Adrenal gland (tissue), 12 donors: ENCODE data around the gene TAX1BP1. TPM values are rescaled to one million over a fixed set of nuclear protein-coding genes. Genes with fewer than 3 reads are reported as not detected.

Source experiments
- DNase-seq, 7 donors: peaks; one replicate each; pipeline ENCODE4 v3.0.0-alpha.2; 2019 to 2020
- H3K27ac ChIP-seq, 5 donors: fragments of 200-600 bp; sonication (generic) in 4 of 5; 1 replicate in 3 of 5; 2 replicates in 2 of 5; pipeline versions ENCODE4 v1.5.1 to v1.8.0; 2016 to 2020; ENCODE audit warnings: mild to moderate bottlenecking in 1 of 5
- H3K27me3 ChIP-seq: fragments of 200-600 bp; 2 replicates; pipeline ENCODE4 v1.8.0; 2021
- H3K36me3 ChIP-seq, 2 donors: fragments of 200-600 bp; replicated peaks in 1 of 2; 1 replicate in 1 of 2; 2 replicates in 1 of 2; pipeline versions ENCODE4 v1.5.1 to v1.8.0; 2018 to 2022
- H3K4me1 ChIP-seq, 2 donors: fragments of 200-600 bp; replicated peaks in 1 of 2; 1 replicate in 1 of 2; 2 replicates in 1 of 2; pipeline versions ENCODE4 v1.5.1 to v1.8.0; 2018 to 2021
- H3K4me3 ChIP-seq, 4 donors: fragments of 200-600 bp; sonication (generic) in 3 of 4; one replicate each; pipeline ENCODE4 v1.5.1; 2016 to 2018
- H3K9me3 ChIP-seq, 3 donors: fragments of 200-600 bp; sonication (generic) in 1 of 3; replicated peaks in 1 of 3; 1 replicate in 2 of 3; 2 replicates in 1 of 3; pipeline versions ENCODE4 v1.5.1 to v1.8.0; 2016 to 2021
- POLR2A ChIP-seq, 2 donors: fragments of 450-650 bp; IDR thresholded peaks; one replicate each; pipeline ENCODE4 v1.6.1; 2017; ENCODE audit warnings: antibody characterized with exemption in 2 of 2, mild to moderate bottlenecking in 2 of 2, moderate library complexity in 1 of 2
- WGBS, 4 donors: extraction: QIAGEN DNeasy Blood & Tissue Kit in 2 of 4; methylation state at CpG; one replicate each; pipeline versions ENCODE4 v1.1.5 to v1.1.7; 2013 to 2017; 5-methylcytosine and 5-hydroxymethylcytosine counted together
- intact Hi-C, 2 donors: fragments of 100-400 bp; cut with DNase I; formaldehyde crosslinking; loops; one replicate each; pipeline versions ENCODE4 v1.14.1 to v1.15.0; 2022 to 2023
- polyA plus RNA-seq, 3 donors: library from polyadenylated mRNA; stranded (reverse); fragments of 200-250 nt in 2 of 3; fragments of 350-450 nt in 1 of 3; fragmentation: Illumina TruSeq in 1 of 3; extraction: RNeasy Lipid Tissue Mini Kit (QIAGEN cat#74804) in 1 of 3; gene quantifications; one replicate each; pipeline ENCODE4 v1.2.3, GENCODE V29; 2013 to 2014
- total RNA-seq, 9 donors: library from RNA; depleted of rRNA in 4 of 9; stranded (reverse); fragments of >200 nt in 4 of 9; fragments of 120-200 nt in 1 of 9; fragmentation: NEBNext Ultra II Directional in 1 of 9; extraction: Animal tissue kit (Norgen Biotek cat#: 25700) in 1 of 9; gene quantifications; one replicate each; pipeline versions ENCODE4 v1.1.0 to v1.2.4, GENCODE V29; 2013 to 2023
- TF ChIP-seq, protein P1 (sequence below), 6 experiments: fragments of 450-650 bp in 4 of 6; fragments of 200-600 bp in 2 of 6; sonication (generic) in 1 of 6; IDR thresholded peaks; 1 replicate in 5 of 6; 2 replicates in 1 of 6; pipeline versions ENCODE4 v1.5.1 to v1.8.0; 2016 to 2021; ENCODE audit warnings: antibody characterized with exemption in 6 of 6, mild to moderate bottlenecking in 2 of 6, moderate library complexity in 1 of 6
- donor health status: healthy with polysubstance abuse.
- donor health status: Bipolar disorder and iron deficiency.
- donor health status: DM: yes; HTN: yes; CAD: no.
- donor health status: DM: no; HTN: no; CAD: no.
- donor health status: DM: no; HTN: no; CAD: no.
- donor health status: DM: yes; HTN: yes; CAD: no.

The TAX1BP1 gene
- total and polyA plus RNA-seq, 12 donors: 66.5 to 274 (median 173) TPM

- no peaks in the 10 kb centered on the region for H3K36me3 ChIP-seq
- no peaks in the 10 kb centered on the region for H3K27me3 ChIP-seq
- 90 to 98% (median 95%) methylated on average over 2 of the region's 2 CpGs for WGBS, 4 donors
- peaks cover 0 to 8% of the 10 kb centered on the region in 2 donors for H3K4me1 ChIP-seq
- intact Hi-C loops: no loop called here
- no peak overlapping the region for H3K4me3 ChIP-seq
- H3K9me3 ChIP-seq: no peaks in the 10 kb centered on the region
- H3K27ac ChIP-seq: no peak overlapping the region
- TF ChIP-seq POLR2A (IDR thresholded peaks at IDR 0.05): no peak
- TF ChIP-seq, protein P1, sequence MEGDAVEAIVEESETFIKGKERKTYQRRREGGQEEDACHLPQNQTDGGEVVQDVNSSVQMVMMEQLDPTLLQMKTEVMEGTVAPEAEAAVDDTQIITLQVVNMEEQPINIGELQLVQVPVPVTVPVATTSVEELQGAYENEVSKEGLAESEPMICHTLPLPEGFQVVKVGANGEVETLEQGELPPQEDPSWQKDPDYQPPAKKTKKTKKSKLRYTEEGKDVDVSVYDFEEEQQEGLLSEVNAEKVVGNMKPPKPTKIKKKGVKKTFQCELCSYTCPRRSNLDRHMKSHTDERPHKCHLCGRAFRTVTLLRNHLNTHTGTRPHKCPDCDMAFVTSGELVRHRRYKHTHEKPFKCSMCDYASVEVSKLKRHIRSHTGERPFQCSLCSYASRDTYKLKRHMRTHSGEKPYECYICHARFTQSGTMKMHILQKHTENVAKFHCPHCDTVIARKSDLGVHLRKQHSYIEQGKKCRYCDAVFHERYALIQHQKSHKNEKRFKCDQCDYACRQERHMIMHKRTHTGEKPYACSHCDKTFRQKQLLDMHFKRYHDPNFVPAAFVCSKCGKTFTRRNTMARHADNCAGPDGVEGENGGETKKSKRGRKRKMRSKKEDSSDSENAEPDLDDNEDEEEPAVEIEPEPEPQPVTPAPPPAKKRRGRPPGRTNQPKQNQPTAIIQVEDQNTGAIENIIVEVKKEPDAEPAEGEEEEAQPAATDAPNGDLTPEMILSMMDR (IDR thresholded peaks at IDR 0.05): no peak
- DNase-seq: no peak
These were observed 4.1 kb upstream of the TAX1BP1 start for GRCh38 chr7:27735831-27736230.

- no peak for DNase-seq
- intact Hi-C loops: no loop called here
- H3K9me3 ChIP-seq: no peaks in the 10 kb centered on the region
- no peak overlapping the region for H3K27ac ChIP-seq
- H3K27me3 ChIP-seq: no peaks in the 10 kb centered on the region
- peaks cover 0 to 17% of the 10 kb centered on the region in 2 donors for H3K4me1 ChIP-seq
- H3K36me3 ChIP-seq: no peaks in the 10 kb centered on the region
- WGBS, 4 donors: 90 to 97% (median 93%) methylated on average over 2 of the region's 2 CpGs
- no peak overlapping the region for H3K4me3 ChIP-seq
- TF ChIP-seq POLR2A (IDR thresholded peaks at IDR 0.05): no peak
- TF ChIP-seq, protein P1 (IDR thresholded peaks at IDR 0.05): no peak
These were observed 2.8 kb upstream of the TAX1BP1 start for GRCh38 chr7:27737178-27737577.

DNA sequence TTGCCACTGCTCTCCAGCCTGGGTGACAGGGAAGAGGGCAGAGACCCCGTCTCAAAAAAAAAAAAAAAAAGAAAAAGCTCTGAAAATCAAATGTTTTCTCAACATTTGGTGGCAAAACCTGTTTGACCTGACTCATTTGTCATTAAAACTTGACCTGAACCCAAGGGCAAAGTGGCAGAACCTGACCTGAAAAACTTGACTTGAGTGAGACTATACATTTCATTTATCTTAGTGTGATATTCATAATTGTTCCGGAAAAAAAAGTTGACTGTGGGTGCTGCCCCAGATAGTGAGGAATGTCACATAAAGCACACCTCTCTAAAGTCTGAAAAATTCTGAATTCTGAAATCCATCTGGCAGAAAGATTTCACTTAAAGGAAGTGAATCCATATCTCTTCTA, 2.3 kb upstream of the TAX1BP1 start:
- H3K27me3 ChIP-seq: no peaks in the 10 kb centered on the region
- no peak overlapping the region for H3K4me3 ChIP-seq
- H3K36me3 ChIP-seq: no peaks in the 10 kb centered on the region
- no peaks in the 10 kb centered on the region for H3K9me3 ChIP-seq
- intact Hi-C loops: no loop called here
- no peak for DNase-seq
- 83 to 92% (median 91%) methylated on average over 2 of the region's 2 CpGs for WGBS, 4 donors
- H3K27ac ChIP-seq: no peak overlapping the region
- no peak for TF ChIP-seq POLR2A (IDR thresholded peaks at IDR 0.05)
- TF ChIP-seq, protein P1 (IDR thresholded peaks at IDR 0.05): no peak
- peaks cover 4 to 21% of the 10 kb centered on the region in 2 donors for H3K4me1 ChIP-seq

- H3K27ac ChIP-seq: peak overlapping the region; percentile 91 to 99 (median 98)
- H3K27me3 ChIP-seq: no peaks in the 10 kb centered on the region
- H3K36me3 ChIP-seq: no peaks in the 10 kb centered on the region
- no peaks in the 10 kb centered on the region for H3K9me3 ChIP-seq
- intact Hi-C loops: no loop called here
- H3K4me3 ChIP-seq: peak overlapping the region; percentile 69 to 88 (median 76)
- TF ChIP-seq, protein P1 (IDR thresholded peaks at IDR 0.05): no peak
- TF ChIP-seq POLR2A (IDR thresholded peaks at IDR 0.05): no peak
- peaks cover 13 to 32% of the 10 kb centered on the region in 2 donors for H3K4me1 ChIP-seq
- DNase-seq: no peak
- WGBS, 4 donors: 1 to 4% (median 3%) methylated on average over 17 of the region's 17 CpGs
These were observed 557 bp upstream of the TAX1BP1 start for GRCh38 chr7:27739301-27739908.
